Omental fat pad (tissue), 4 donors: ENCODE data around the gene PRICKLE3. TPM values are rescaled to one million over a fixed set of nuclear protein-coding genes. Genes with fewer than 3 reads are reported as not detected.

Experiments
- ATAC-seq: fragments of 150-250 bp; one replicate; pipeline ENCODE4 v1.9.1; 2016; ENCODE audit warnings: mild to moderate bottlenecking, moderate library complexity; ENCODE audit not compliant: low FRiP score
- DNase-seq: peaks from one replicate; pipeline ENCODE4 v3.0.0-alpha.2; 2019; ENCODE audit warnings: low spot score
- total RNA-seq, 4 donors: library from RNA; depleted of rRNA; stranded (reverse); fragments of >200 nt; gene quantifications; one replicate each; pipeline ENCODE4 v1.1.0, GENCODE V29; 2016
- TF ChIP-seq, protein P1 (sequence below), 3 donors: fragments of 450-650 bp; IDR thresholded peaks; one replicate each; pipeline ENCODE4 v1.5.1; 2016 to 2017; ENCODE audit warnings: antibody characterized with exemption in 3 of 3, mild to moderate bottlenecking in 3 of 3, moderate library complexity in 2 of 3

The PRICKLE3 gene
- total RNA-seq, 4 donors from 2014 or later = 5.1 to 28.1 (median 11.9) TPM

DNA sequence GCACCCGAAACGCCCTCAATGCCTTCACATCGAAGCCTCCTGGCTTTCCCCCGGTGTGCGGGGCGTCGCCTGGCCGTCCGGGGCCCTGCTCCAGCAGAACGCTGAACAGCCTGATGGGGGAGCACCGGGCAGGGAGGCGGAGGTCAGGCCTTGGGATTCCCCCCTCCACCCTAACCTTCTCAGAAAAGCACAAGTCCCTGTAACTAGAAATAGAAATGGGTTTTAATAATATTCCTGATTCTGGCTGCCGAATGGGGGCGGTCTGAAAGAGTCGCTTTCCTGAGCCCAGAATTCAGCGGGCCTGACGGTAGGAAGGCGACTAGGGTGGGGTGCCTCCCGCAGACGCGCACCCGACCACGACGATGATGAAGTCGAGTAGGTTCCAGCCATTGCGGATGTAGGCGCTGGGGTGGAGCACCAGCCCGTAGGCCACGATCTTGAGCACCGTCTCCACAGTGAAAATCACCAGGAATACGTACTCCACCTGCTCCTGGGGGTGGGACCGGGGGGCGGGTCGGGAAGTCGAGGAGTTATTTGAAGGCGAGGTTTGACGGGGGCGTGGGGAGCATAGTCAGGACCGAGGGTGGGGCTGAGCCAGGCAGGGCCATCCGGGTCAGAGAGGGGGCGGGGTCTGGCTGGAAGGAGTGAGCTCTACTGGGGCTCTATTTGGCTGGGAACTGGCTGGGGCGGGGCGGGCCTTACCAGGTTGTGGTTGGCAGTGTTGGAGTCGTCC is 44.5 kb upstream of the PRICKLE3 start:
- DNase-seq = peak; percentile 24
- peak; percentile 55 for ATAC-seq

DNA sequence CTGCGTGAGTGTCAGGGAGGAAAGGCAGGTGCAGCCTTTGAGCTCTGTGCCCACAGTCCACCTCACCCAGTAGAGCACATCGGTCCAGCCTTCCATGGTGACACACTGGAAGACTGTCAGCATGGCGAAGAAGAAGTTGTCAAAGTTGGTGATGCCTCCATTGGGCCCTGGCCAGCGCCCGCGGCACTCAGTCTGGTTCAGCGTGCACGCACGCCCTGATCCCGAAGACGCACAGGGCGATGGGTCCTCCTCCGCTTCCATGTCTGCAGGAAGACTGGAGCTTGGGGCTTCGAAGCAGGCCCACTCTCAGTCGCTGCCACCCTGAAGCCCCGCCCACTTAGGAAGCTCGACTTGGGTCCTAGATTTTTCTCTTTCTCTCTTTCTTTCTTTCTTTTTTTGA is 42.0 kb upstream of the PRICKLE3 start:
- TF ChIP-seq, protein P1, sequence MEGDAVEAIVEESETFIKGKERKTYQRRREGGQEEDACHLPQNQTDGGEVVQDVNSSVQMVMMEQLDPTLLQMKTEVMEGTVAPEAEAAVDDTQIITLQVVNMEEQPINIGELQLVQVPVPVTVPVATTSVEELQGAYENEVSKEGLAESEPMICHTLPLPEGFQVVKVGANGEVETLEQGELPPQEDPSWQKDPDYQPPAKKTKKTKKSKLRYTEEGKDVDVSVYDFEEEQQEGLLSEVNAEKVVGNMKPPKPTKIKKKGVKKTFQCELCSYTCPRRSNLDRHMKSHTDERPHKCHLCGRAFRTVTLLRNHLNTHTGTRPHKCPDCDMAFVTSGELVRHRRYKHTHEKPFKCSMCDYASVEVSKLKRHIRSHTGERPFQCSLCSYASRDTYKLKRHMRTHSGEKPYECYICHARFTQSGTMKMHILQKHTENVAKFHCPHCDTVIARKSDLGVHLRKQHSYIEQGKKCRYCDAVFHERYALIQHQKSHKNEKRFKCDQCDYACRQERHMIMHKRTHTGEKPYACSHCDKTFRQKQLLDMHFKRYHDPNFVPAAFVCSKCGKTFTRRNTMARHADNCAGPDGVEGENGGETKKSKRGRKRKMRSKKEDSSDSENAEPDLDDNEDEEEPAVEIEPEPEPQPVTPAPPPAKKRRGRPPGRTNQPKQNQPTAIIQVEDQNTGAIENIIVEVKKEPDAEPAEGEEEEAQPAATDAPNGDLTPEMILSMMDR (IDR thresholded peaks at IDR 0.05) = no peak
- DNase-seq (no peak), ATAC-seq (no peak)

More for the DNA sequence above, 44.5 kb upstream of the PRICKLE3 start:
- TF ChIP-seq, protein P1 (IDR thresholded peaks at IDR 0.05) = no peak

DNA sequence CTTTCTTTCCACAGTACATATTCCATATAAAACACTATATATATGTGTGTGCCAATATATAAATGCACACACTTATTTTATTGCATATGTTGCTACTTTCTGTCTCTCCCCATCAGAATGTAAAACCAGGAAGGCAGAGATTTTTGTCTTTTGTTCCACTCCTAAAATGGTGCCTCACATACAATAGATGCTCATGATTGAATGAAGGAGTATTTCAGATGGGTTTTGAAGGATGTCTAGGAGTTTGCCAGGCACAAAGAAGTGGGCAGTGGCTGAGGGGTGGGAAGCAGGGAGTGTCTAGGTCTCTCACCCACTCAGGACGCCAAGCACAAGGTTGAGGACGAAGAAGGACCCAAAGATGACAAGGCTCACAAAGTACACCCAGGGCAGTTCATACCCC is 41.6 kb upstream of the PRICKLE3 start:
- ATAC-seq = no peak
- TF ChIP-seq, protein P1 (IDR thresholded peaks at IDR 0.05) = no peak
- DNase-seq = no peak

DNA sequence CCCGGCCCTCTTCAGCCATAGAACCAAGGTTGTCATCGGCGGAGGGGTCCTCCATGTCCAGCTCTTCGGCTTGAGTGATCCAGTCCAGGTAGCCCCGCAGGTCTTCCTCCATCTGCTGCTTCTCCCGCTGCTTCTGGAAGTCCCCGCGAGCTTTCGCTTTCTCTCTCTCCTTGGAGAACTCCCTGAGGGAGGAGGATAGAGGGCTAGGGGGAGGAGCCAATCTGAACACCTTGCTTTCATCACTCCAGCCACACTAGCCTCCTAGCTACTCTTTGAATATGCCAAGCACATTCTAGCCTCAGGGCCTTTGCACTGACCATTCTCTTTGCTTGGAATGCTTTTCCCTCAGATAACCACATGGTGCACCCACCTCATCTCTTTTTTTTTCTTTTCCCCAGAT is 40.8 kb upstream of the PRICKLE3 start:
- TF ChIP-seq, protein P1 (IDR thresholded peaks at IDR 0.05) = no peak
- DNase-seq (no peak), ATAC-seq (no peak)

DNA sequence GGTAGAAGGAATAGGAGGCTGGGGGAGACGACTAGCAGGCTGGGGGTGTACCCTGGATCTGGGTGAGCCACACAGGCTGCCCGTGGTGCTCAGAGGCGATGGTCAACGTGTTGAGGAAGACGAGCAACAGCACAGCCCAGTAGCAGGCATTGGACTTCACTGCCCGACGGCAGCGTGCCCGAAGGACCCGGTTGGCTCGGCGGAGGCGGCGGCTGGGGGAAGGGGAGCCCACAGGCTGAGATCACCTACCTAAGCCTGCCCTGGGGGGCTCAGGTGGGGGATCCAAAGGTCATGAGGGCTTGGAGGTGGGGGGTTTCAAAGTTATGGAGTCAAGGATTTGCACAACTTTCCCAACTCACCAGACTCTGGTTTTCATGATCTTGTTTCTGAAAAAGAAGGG is 39.7 kb upstream of the PRICKLE3 start:
- no peak for ATAC-seq
- TF ChIP-seq, protein P1 (IDR thresholded peaks at IDR 0.05) = no peak
- no peak for DNase-seq

DNA sequence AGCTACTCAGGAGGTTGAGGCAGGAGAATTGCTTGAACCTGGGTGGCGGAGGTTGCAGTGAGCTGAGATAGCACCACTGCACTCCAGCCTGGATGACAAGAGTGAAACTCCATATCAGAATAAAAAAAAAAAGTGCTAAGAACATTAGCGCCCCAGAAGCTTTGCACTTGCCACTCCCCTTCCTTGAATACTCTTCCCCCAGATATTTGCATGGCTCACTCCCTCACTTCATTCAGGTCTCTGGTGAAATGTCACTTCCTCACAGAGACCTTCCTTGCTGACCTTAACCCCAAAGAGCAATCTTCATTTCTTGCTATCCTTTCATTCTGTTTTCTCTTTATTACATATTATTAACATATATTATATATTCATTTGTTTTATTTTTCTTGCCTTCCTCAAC is 35.7 kb upstream of the PRICKLE3 start:
- ATAC-seq = no peak
- TF ChIP-seq, protein P1 (IDR thresholded peaks at IDR 0.05) = no peak
- no peak for DNase-seq

DNA sequence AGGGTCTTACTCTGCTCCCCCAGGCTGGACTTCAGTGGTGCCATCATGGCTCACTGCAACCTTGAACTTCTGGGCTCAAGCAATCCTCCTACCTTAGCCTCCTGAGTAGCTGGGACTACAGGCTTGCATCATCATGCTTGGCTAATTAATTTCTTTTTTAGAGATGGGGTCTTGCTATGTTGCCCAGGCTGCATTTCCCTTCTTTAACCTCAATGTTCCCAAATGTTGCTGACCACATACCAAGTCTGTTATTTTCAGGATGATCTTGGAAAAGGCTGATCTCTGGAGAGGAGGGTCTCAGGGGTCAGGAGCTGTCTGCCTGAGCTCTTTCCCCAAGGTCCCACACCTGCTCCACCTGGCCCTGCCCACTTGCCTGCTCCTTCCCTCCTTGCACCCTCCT is 33.9 kb upstream of the PRICKLE3 start:
- TF ChIP-seq, protein P1 (IDR thresholded peaks at IDR 0.05) = no peak
- ATAC-seq (no peak), DNase-seq (no peak)
